Gastroesophageal sphincter (tissue), 3 donors: ENCODE results near the gene TRAPPC3.

Source experiments
- CTCF ChIP-seq, 4 experiments: fragments of 200-600 bp in 2 of 4; fragments of 450-650 bp in 2 of 4; sonication (generic) in 1 of 4; IDR thresholded peaks; one replicate each; pipeline ENCODE4 v1.5.1; 2017 to 2019; ENCODE audit warnings: antibody characterized with exemption in 4 of 4, mild to moderate bottlenecking in 2 of 4, moderate library complexity in 2 of 4
- POLR2A ChIP-seq, 2 donors: fragments of 450-650 bp; IDR thresholded peaks; one replicate each; pipeline ENCODE4 v1.6.1; 2017; ENCODE audit warnings: antibody characterized with exemption in 2 of 2, mild to moderate bottlenecking in 2 of 2, moderate library complexity in 1 of 2
- POLR2AphosphoS5 ChIP-seq: sonication (generic); formaldehyde crosslinking; IDR thresholded peaks from one replicate; pipeline ENCODE4 v1.6.1; 2017; ENCODE audit warnings: antibody characterized with exemption

DNA sequence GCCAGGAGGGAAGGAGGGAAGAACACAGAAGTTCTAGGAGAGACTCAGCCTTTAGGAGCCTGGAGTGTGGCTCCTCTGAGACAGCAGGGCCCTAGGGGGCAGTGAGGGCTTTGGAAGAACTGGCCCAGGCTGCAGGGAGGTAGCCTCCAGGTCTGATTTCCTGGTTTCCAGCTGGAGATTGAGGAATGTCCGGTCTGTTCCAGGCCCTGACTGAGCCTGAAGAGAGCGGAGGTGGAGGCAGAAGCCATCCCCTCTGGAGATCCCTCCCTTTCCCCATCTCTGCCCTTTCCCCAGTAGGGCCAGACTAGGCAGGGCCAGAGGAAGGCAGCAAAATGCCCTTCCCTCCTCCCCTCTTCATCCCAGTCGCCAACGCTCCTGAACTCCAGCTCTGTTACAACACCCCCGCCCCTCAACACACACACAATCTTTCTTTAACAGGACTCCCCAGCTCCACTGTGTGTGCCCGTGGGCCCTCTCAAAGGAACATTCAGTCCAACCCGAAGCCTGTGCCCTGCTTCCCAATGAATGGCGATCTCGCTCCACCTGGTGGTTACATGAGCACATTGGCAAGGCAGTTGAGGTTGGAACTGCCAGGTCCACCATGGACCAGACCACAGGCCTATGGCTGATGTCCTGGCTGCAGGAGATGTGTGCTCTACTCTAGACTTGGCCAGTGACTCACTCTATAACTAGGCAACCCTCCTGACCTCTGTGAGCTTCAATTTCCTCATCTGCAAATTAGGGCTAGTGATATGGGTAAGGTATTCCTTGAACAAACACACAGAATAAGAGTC is 38.7 kb upstream of the TRAPPC3 start:
- peak in 3 of 4 experiments; percentile 94 to 97 (median 95) for TF ChIP-seq CTCF (IDR thresholded peaks at IDR 0.05)
- TF ChIP-seq POLR2AphosphoS5, result peak; percentile 81
- no peak for TF ChIP-seq POLR2A (IDR thresholded peaks at IDR 0.05)
